ENCODE results near the gene HOXA3.

DNA sequence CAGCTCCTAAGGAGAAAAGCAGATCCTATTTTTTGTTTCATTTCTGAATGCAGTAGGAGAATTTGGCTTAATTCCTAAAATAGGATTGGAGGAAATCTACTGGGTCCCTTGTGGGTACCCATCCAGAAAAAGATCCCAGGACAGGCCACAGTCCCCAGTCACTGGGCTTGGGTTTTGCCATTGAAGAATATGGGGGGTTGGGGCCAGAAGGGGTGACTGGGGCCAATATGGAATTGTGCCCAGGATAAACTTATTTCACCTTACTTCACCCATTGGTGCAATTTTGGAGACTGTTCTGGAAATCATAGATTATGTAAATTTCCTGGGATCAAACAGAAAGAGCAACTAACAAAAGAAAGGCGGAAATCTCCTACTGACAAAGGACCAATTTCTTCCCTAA is 13.9 kb downstream of the HOXA3 start:
- TF ChIP-seq, protein P1, sequence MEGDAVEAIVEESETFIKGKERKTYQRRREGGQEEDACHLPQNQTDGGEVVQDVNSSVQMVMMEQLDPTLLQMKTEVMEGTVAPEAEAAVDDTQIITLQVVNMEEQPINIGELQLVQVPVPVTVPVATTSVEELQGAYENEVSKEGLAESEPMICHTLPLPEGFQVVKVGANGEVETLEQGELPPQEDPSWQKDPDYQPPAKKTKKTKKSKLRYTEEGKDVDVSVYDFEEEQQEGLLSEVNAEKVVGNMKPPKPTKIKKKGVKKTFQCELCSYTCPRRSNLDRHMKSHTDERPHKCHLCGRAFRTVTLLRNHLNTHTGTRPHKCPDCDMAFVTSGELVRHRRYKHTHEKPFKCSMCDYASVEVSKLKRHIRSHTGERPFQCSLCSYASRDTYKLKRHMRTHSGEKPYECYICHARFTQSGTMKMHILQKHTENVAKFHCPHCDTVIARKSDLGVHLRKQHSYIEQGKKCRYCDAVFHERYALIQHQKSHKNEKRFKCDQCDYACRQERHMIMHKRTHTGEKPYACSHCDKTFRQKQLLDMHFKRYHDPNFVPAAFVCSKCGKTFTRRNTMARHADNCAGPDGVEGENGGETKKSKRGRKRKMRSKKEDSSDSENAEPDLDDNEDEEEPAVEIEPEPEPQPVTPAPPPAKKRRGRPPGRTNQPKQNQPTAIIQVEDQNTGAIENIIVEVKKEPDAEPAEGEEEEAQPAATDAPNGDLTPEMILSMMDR (IDR thresholded peaks at IDR 0.05): no peak
- no peak for TF ChIP-seq POLR2A (IDR thresholded peaks at IDR 0.05)

Data from ovary (tissue), 3 donors.